H1 (cell line): Measurements from ENCODE around the gene KCNT1. TPM values are rescaled to one million over a fixed set of nuclear protein-coding genes. Genes with fewer than 3 reads are reported as not detected.

ENCODE experiments used
- CTCF ChIA-PET: fragments of 300-600 bp; sonication (Branson Sonifier 250); formaldehyde crosslinking; loops from one replicate; lab custom pipeline; 2021; ENCODE audit not compliant: partially characterized antibody; lab: Charles Lee
- POLR2A ChIA-PET: fragments of 300-600 bp; sonication (Branson Sonifier 250); formaldehyde crosslinking; loops from one replicate; lab custom pipeline; 2021; ENCODE audit warnings: inconsistent platforms; ENCODE audit not compliant: partially characterized antibody; lab: Charles Lee
- DNase-seq, 2 experiments: peaks; one replicate each; pipeline versions ENCODE4 v3.0.0 to v3.0.0-alpha.2; 2010 to 2022; ENCODE audit warnings: low spot score in 2 of 2, low read depth in 1 of 2, mixed read lengths in 1 of 2
- FAIRE-seq: peaks from 2 replicates; lab custom pipeline; 2011; peaks lifted over from hg19 to GRCh38; lab: Jason Lieb, UNC
- H2AFZ ChIP-seq: 2 replicates; pipeline ENCODE4 v1.8.1; 2012; ENCODE audit warnings: low read length, inconsistent platforms
- H2AK5ac ChIP-seq: 2 replicates; pipeline ENCODE4 v1.6.1; 2013; ENCODE audit warnings: low read depth, low read length
- H2BK120ac ChIP-seq: replicated peaks from 2 replicates; pipeline ENCODE3; 2013; ENCODE audit warnings: low read depth, low read length, inconsistent platforms
- H2BK12ac ChIP-seq: 2 replicates; pipeline ENCODE4 v1.6.1; 2013; ENCODE audit warnings: low read depth, low read length
- H2BK15ac ChIP-seq: 2 replicates; pipeline ENCODE4 v1.6.1; 2013; ENCODE audit warnings: low read length
- H2BK20ac ChIP-seq: 2 replicates; pipeline ENCODE4 v1.6.1; 2013; ENCODE audit warnings: low read length
- H2BK5ac ChIP-seq: 2 replicates; pipeline ENCODE4 v1.6.1; 2013; ENCODE audit warnings: low read depth, low read length
- H3K14ac ChIP-seq: 2 replicates; pipeline ENCODE4 v1.6.1; 2013; ENCODE audit warnings: inconsistent platforms; ENCODE audit not compliant: insufficient read length
- H3K18ac ChIP-seq: 2 replicates; pipeline ENCODE4 v1.6.1; 2013; ENCODE audit warnings: low read length; ENCODE audit errors: extremely low read depth
- H3K23ac ChIP-seq: 2 replicates; pipeline ENCODE4 v1.6.1; 2013; ENCODE audit warnings: inconsistent platforms; ENCODE audit not compliant: insufficient read length
- H3K23me2 ChIP-seq: 2 replicates; pipeline ENCODE4 v1.6.1; 2013; ENCODE audit warnings: low read depth, low read length
- H3K27ac ChIP-seq: 2 replicates; pipeline ENCODE4 v1.6.1; 2011; ENCODE audit warnings: low read depth, low read length, inconsistent platforms
- H3K27me3 ChIP-seq, 4 experiments: replicated peaks in 1 of 4; 1 replicate in 1 of 4; 2 replicates in 3 of 4; pipeline versions ENCODE4 v1.6.1 to v1.8.1; 2011 to 2013; ENCODE audit warnings: low read length in 3 of 4, mild to moderate bottlenecking in 3 of 4, inconsistent platforms in 2 of 4, mixed read lengths in 2 of 4, moderate library complexity in 1 of 4; ENCODE audit not compliant: control insufficient read depth in 3 of 4, insufficient read depth in 3 of 4; ENCODE audit errors: extremely low read depth in 1 of 4
- H3K36me3 ChIP-seq, 4 experiments: 2 replicates each; pipeline versions ENCODE4 v1.6.1 to v1.8.1; 2011 to 2013; ENCODE audit warnings: mild to moderate bottlenecking in 4 of 4, low read length in 3 of 4, moderate library complexity in 2 of 4, control low read depth in 1 of 4, inconsistent platforms in 1 of 4; ENCODE audit not compliant: insufficient read depth in 4 of 4, control insufficient read depth in 2 of 4
- H3K4ac ChIP-seq: replicated peaks from 2 replicates; pipeline ENCODE3; 2013; ENCODE audit warnings: low read length, low read depth, mixed read lengths, inconsistent platforms; ENCODE audit not compliant: insufficient read length
- H3K4me1 ChIP-seq, 4 experiments: replicated peaks in 1 of 4; 1 replicate in 1 of 4; 2 replicates in 3 of 4; pipeline versions ENCODE4 v1.6.1 to v1.8.1; 2011 to 2013; ENCODE audit warnings: low read length in 3 of 4, inconsistent platforms in 2 of 4, mixed read lengths in 1 of 4; ENCODE audit not compliant: insufficient read depth in 4 of 4, control insufficient read depth in 3 of 4
- H3K4me2 ChIP-seq, 2 experiments: 2 replicates each; pipeline versions ENCODE4 v1.6.1 to v1.8.1; 2011 to 2013; ENCODE audit warnings: low read depth in 2 of 2, low read length in 2 of 2, control low read depth in 1 of 2, inconsistent platforms in 1 of 2, mild to moderate bottlenecking in 1 of 2; ENCODE audit not compliant: insufficient read depth in 1 of 2
- H3K4me3 ChIP-seq, 4 experiments: fragments of 200-600, 300-600 bp in 1 of 4; sonication (generic), shearing (Covaris generic), sonication (Bioruptor Twin) in 1 of 4; 2 replicates each; pipeline versions ENCODE4 v1.5.1 to v1.8.1; 2011 to 2016; ENCODE audit warnings: low read length in 4 of 4, low read depth in 3 of 4, control low read depth in 2 of 4, inconsistent platforms in 2 of 4, mild to moderate bottlenecking in 2 of 4, mixed read lengths in 1 of 4, moderate library complexity in 1 of 4; ENCODE audit not compliant: insufficient read depth in 2 of 4; ENCODE audit errors: extremely low read depth in 1 of 4
- H3K56ac ChIP-seq: replicated peaks from 2 replicates; pipeline ENCODE3; 2013; ENCODE audit warnings: low read depth, mild to moderate bottlenecking, mixed read lengths, low read length, inconsistent platforms; ENCODE audit not compliant: insufficient read length
- H3K79me1 ChIP-seq: 2 replicates; pipeline ENCODE4 v1.6.1; 2013; ENCODE audit warnings: low read depth, low read length, control low read depth
- H3K79me2 ChIP-seq, 2 experiments: 2 replicates each; pipeline versions ENCODE4 v1.6.1 to v1.8.1; 2012 to 2013; ENCODE audit warnings: low read length in 2 of 2, mild to moderate bottlenecking in 2 of 2, inconsistent platforms in 1 of 2; ENCODE audit not compliant: insufficient read depth in 2 of 2, control insufficient read depth in 1 of 2
- H3K9ac ChIP-seq, 4 experiments: replicated peaks in 1 of 4; 1 replicate in 1 of 4; 2 replicates in 3 of 4; pipeline versions ENCODE4 v1.6.1 to v1.8.1; 2011 to 2013; ENCODE audit warnings: low read depth in 3 of 4, low read length in 3 of 4, control low read depth in 2 of 4, mild to moderate bottlenecking in 2 of 4, moderate library complexity in 2 of 4, inconsistent platforms in 1 of 4; ENCODE audit errors: extremely low read depth in 1 of 4
- H3K9me3 ChIP-seq, 2 experiments: 2 replicates each; pipeline versions ENCODE4 v1.6.1 to v1.8.1; 2012 to 2013; ENCODE audit warnings: mild to moderate bottlenecking in 2 of 2, moderate library complexity in 2 of 2, control low read depth in 1 of 2, inconsistent platforms in 1 of 2, low read depth in 1 of 2, low read length in 1 of 2, mixed read lengths in 1 of 2; ENCODE audit not compliant: insufficient read depth in 2 of 2
- H4K20me1 ChIP-seq, 2 experiments: replicated peaks in 1 of 2; 2 replicates each; pipeline versions ENCODE3 to v1.8.1; 2011 to 2013; ENCODE audit warnings: inconsistent platforms in 2 of 2, low read length in 2 of 2, mild to moderate bottlenecking in 1 of 2; ENCODE audit not compliant: insufficient read depth in 2 of 2, control insufficient read depth in 1 of 2
- H4K5ac ChIP-seq: 2 replicates; pipeline ENCODE4 v1.6.1; 2013; ENCODE audit warnings: low read length, low read depth, mixed read lengths, inconsistent platforms; ENCODE audit not compliant: insufficient read length
- H4K8ac ChIP-seq: 2 replicates; pipeline ENCODE4 v1.8.0; 2013; ENCODE audit warnings: mild to moderate bottlenecking, moderate library complexity, low read length, inconsistent platforms; ENCODE audit not compliant: insufficient read depth; ENCODE audit errors: extremely low read depth
- H4K91ac ChIP-seq: replicated peaks from 2 replicates; pipeline ENCODE3; 2013; ENCODE audit warnings: low read length, mixed read lengths, inconsistent platforms; ENCODE audit not compliant: insufficient read length
- SP1 ChIP-seq: IDR thresholded peaks from 2 replicates; pipeline ENCODE4 v1.6.1; 2011; ENCODE audit warnings: low read depth, low read length
- TAF7 ChIP-seq: optimal IDR thresholded peaks from 2 replicates; pipeline ENCODE3; 2011; ENCODE audit warnings: low read depth, mild to moderate bottlenecking, inconsistent platforms, low read length, moderate library complexity, borderline replicate concordance
- YY1 ChIP-seq: IDR thresholded peaks from 2 replicates; pipeline ENCODE4 v1.6.1; 2011; ENCODE audit warnings: low read depth, mild to moderate bottlenecking, low read length
- WGBS, 2 experiments: shearing (Covaris generic) in 1 of 2; methylation state at CpG; one replicate each; pipeline versions ENCODE4 v1.1.6 to v1.1.7; 2013 to 2015; ENCODE audit warnings: low lambda C conversion rate in 2 of 2, mixed read lengths in 2 of 2, inconsistent platforms in 1 of 2, low coverage in 1 of 2, missing lambda C conversion rate in 1 of 2; ENCODE audit not compliant: insufficient replicate concordance in 2 of 2, insufficient coverage in 1 of 2, insufficient read length in 1 of 2; ENCODE audit errors: extremely low coverage in 1 of 2, missing lambda C conversion rate in 1 of 2; 5-methylcytosine and 5-hydroxymethylcytosine counted together
- polyA plus RNA-seq, 7 experiments: library from polyadenylated mRNA; depleted of rRNA in 3 of 7; stranded (reverse) in 5 of 7; unstranded in 2 of 7; fragments of >200 nt in 5 of 7; fragments of 200-250 nt in 2 of 7; gene quantifications; 1 replicate in 5 of 7; 2 replicates in 1 of 7; 4 replicates in 1 of 7; pipeline versions ENCODE4 v1.2.1 to v1.2.3, GENCODE V29; 2011 to 2013; ENCODE audit warnings: missing spikeins in 2 of 7, mixed read lengths in 2 of 7
- total RNA-seq: library from RNA; stranded (reverse); fragmentation: NEBNext Ultra II Directional; extraction: Animal tissue kit (Norgen Biotek cat#: 25700); gene quantifications from 2 replicates; pipeline ENCODE4 v1.2.1, GENCODE V29; 2021

Gene KCNT1
- total and polyA plus RNA-seq, 2 of the 8 experiments (the other 6 are each of a cell fraction or from before 2014, with no cell fraction given): 0.13 to 0.20 TPM

DNA sequence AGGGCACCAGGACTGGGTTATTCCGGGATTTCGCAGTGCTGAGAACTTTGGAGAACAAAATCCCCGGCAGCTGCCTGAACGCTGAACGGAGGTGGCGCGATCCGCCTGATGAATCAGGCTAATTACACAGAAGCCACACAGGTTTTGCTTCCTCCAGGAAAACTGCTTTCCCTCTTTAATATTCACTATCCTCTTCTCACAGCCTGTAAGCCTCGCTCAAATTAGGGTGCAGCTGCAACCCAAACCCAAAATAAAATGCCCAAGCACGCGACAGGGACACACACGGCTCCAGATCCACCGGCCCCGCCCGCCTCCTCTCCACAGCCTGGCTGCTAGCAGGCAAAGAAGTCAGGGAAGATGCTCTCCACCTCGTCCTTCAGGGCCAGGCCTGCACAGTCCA lies 8.7 kb upstream of the KCNT1 start:
- H2BK15ac ChIP-seq: no peak overlapping the region
- no peaks in the 10 kb centered on the region for H3K79me2 ChIP-seq
- H3K4me3 ChIP-seq: no peak overlapping the region
- 93% methylated on average over 16 of the region's 16 CpGs; no CpG with 5 or more reads in 1 of the 2 experiments for WGBS, 2 experiments
- no peak overlapping the region for H3K56ac ChIP-seq
- no peak overlapping the region for H3K9ac ChIP-seq
- H4K8ac ChIP-seq: no peak overlapping the region; the same call in 1 of the 2 replicates
- no peak overlapping the region for H4K5ac ChIP-seq
- H3K27ac ChIP-seq: no peak overlapping the region
- H2BK120ac ChIP-seq: no peak overlapping the region
- no peaks in the 10 kb centered on the region for H3K36me3 ChIP-seq
- CTCF ChIA-PET: interaction anchor here (0.7 to 6.6 kb wide), 12 partner anchors 9 to 104 kb away, joined by 3 to 32 read pairs (median 3); partner anchors contain the start of gene KCNT1
- no peak overlapping the region for H3K23ac ChIP-seq
- H3K18ac ChIP-seq: no peak overlapping the region
- H2BK20ac ChIP-seq: no peak overlapping the region
- no peaks in the 10 kb centered on the region for H3K23me2 ChIP-seq
- H2BK5ac ChIP-seq: no peak overlapping the region
- POLR2A ChIA-PET: interaction anchor here (0.7 to 1.7 kb wide), 2 partner anchors 10 to 20 kb away, joined by 3 read pairs; no protein-coding TSS in a partner anchor
- H3K4me1 ChIP-seq: peaks cover 0 to 7% (median 0%) of the 10 kb centered on the region in 4 experiments; a peak in 2 of 7 replicates
- no peak overlapping the region for H2AK5ac ChIP-seq
- H4K91ac ChIP-seq: no peak overlapping the region
- TF ChIP-seq TAF7 (no peak), YY1 (no peak), SP1 (no peak)
- H3K4me2 ChIP-seq: no peak overlapping the region
- H4K20me1 ChIP-seq: peaks cover 0 to 7% of the 10 kb centered on the region in 2 experiments
- H2BK12ac ChIP-seq: no peak overlapping the region
- H3K27me3 ChIP-seq: no peaks in the 10 kb centered on the region; a peak in 1 of 7 replicates
- no peaks in the 10 kb centered on the region for H3K79me1 ChIP-seq
- DNase-seq (no peak), FAIRE-seq (no peak)
- H2AFZ ChIP-seq: no peak overlapping the region
- no peak overlapping the region for H3K14ac ChIP-seq
- H3K9me3 ChIP-seq: no peaks in the 10 kb centered on the region
- no peak overlapping the region for H3K4ac ChIP-seq
